HepG2 (cell line): ENCODE measurements around the gene PPP2R5E.

Source experiments
- EHMT2 ChIP-seq: fragments of 200-600 bp; sonication (generic); IDR thresholded peaks from 2 replicates; pipeline ENCODE4 v1.7.0; 2017; ENCODE audit warnings: antibody characterized with exemption, low read depth, low read length, borderline replicate concordance
- U2AF2 ChIP-seq: fragments of 200-400 bp; formaldehyde crosslinking; IDR thresholded peaks from 2 replicates; pipeline ENCODE4 v1.6.1; 2017; ENCODE audit warnings: low read depth, mild to moderate bottlenecking, low read length
- ZNF260 ChIP-seq: sonication (generic); formaldehyde crosslinking; IDR thresholded peaks from 2 replicates; pipeline ENCODE4 v1.4.0; 2020; ENCODE audit warnings: missing genetic modification reagents, low read depth, mild to moderate bottlenecking, borderline replicate concordance
- TF ChIP-seq, protein P1 (sequence below): sonication (generic); formaldehyde crosslinking; IDR thresholded peaks from 2 replicates; pipeline ENCODE4 v1.5.0; 2020; ENCODE audit warnings: missing genetic modification reagents, mild to moderate bottlenecking, borderline replicate concordance
- TF ChIP-seq, protein P2 (sequence below): sonication (generic); formaldehyde crosslinking; IDR thresholded peaks from 2 replicates; pipeline ENCODE4 v1.5.0; 2020; ENCODE audit warnings: mild to moderate bottlenecking, missing genetic modification reagents, moderate library complexity

DNA sequence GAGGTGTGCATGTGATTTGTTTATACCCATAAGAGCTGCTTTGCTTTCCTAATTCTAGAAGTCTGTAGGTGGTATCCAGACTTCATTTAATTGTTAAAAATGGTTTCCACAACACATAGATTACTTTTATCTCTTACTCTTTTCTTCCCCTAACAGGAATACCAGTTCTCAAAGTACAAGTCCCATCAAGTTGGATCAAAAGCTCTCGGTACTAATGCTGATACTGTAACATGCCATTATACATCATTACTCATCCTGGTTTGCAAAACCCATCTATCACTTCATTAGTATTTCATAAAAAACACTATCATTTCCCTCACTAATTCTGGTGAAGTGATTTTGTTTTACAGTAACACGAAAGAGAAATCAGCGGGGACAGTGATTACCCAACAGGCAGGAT lies 94.3 kb downstream of the PPP2R5E start:
- no peak for TF ChIP-seq ZNF260
- TF ChIP-seq U2AF2: no peak
- TF ChIP-seq EHMT2: no peak
- TF ChIP-seq, protein P1, sequence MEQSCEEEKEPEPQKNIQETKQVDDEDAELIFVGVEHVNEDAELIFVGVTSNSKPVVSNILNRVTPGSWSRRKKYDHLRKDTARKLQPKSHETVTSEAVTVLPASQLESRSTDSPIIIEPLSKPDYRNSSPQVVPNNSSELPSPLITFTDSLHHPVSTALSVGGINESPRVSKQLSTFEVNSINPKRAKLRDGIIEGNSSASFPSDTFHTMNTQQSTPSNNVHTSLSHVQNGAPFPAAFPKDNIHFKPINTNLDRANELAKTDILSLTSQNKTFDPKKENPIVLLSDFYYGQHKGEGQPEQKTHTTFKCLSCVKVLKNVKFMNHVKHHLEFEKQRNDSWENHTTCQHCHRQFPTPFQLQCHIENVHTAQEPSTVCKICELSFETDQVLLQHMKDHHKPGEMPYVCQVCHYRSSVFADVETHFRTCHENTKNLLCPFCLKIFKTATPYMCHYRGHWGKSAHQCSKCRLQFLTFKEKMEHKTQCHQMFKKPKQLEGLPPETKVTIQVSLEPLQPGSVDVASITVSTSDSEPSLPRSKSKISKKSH (CRISPR knock-in tag): no peak
- TF ChIP-seq, protein P2, sequence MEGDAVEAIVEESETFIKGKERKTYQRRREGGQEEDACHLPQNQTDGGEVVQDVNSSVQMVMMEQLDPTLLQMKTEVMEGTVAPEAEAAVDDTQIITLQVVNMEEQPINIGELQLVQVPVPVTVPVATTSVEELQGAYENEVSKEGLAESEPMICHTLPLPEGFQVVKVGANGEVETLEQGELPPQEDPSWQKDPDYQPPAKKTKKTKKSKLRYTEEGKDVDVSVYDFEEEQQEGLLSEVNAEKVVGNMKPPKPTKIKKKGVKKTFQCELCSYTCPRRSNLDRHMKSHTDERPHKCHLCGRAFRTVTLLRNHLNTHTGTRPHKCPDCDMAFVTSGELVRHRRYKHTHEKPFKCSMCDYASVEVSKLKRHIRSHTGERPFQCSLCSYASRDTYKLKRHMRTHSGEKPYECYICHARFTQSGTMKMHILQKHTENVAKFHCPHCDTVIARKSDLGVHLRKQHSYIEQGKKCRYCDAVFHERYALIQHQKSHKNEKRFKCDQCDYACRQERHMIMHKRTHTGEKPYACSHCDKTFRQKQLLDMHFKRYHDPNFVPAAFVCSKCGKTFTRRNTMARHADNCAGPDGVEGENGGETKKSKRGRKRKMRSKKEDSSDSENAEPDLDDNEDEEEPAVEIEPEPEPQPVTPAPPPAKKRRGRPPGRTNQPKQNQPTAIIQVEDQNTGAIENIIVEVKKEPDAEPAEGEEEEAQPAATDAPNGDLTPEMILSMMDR (CRISPR knock-in tag): no peak
